Bone marrow (tissue), 2 donors: ENCODE measurements around the gene CYP4F22.
"Not testable (repeated sequence)": the region's sequence is repeated elsewhere in the genome, so short reads cannot be mapped to it uniquely, and the experiment has no call there.

ENCODE experiments used
- DNase-seq, 2 donors: peaks; one replicate each; lab custom pipeline; 2025; lab: John Stamatoyannopoulos, UW

CYP4F22 gene

DNA sequence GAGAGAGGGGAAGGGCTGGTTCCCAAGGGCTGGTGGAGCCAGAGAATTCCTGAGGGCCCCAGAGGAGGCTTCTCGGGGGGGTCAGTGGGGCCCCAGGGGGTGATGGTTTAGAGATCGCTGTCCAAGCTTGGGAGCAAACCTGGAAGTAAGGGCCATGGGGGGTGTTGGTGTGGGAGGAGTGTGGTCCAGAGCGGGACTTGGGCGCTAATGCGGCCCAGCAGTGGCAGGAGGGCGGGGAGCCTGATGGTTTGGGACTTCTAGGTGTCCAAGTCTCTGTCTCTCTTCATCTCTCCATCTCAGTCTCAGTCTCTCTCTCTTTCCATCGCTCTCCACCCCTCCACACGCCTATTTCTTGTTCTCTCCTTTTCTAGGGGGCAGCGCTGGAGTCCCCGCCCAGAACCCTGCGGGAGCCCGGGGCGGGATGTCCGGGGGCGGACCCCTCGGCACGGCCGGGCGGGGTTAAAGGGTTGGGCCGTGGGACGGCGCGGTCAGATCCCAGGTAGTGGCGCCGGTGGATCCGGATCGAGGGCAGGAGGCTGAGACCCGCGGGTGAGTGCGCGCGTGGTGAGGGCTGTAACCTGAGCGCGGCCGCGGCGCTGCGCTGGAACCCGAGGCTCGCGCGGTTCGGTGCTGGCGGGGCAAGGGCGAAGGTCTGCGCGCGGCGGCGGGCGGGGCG lies at the start of gene CYP4F22:
TSS of gene CYP4F22 (plus strand) at position 491 of the 676 bp plus-strand sequence. CDS start 16,812 bp downstream, outside the sequence.
- no peak for DNase-seq

DNA sequence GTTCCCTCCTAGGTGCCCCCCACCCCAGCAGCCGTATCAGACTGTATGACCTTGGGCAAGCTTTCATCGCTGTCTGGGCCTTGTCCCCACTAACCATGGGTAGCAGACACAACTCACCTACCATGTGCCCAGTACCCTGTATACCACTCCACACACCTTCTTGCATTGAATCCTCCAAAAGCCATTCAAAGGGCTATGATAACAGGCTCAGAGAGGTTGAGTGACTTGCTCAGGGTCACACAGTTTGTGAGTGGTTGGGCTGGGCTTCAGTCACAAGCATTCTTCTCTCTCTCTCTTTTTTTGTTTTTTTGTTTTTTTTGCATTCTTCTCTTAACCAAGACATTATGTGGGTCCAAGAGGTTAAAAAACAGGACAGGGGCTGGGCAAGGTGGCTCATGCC lies 46.6 kb upstream of the CYP4F22 start:
- DNase-seq, result no peak

GRCh38 chr19:15463861-15464371 lies 44.4 kb upstream of the CYP4F22 start:
- peak; percentile 22 to 83 for DNase-seq

GRCh38 chr19:15464394-15465385 lies 43.6 kb upstream of the CYP4F22 start, which contains the start of gene RASAL3:
Gene RASAL3, minus strand, starts transcription at chr19:15464544. Its CDS starts 186 bp downstream, at chr19:15464358.
- peak in 1 of 2 donors; percentile 78 for DNase-seq

GRCh38 chr19:15466851-15467733 lies 41.2 kb upstream of the CYP4F22 start:
- DNase-seq, result peak in 1 of 2 donors; percentile 99

DNA sequence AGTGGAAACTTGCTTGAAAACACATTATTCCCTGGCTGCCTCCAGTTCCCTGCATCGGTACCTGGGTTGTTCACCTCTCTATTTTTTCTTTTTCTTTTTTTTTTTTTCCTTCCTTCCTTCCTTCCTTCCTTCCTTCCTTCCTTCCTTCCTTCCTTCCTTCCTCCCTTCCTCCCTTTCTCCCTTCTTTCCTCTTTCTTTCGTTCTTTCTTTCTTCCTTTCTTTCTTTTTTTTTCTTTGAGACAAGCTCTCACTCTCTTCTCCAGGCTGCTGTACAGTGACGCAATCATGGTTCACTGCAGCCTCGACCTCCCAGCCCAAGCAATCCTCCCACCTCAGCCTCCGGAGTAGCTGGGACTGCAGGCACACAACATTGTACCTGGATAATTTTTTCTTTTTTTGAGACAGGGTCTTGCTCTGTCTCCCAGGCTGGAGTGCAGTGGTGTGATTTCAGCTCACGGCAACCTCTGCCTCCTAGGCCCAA lies 40.6 kb upstream of the CYP4F22 start:
- no peak for DNase-seq

GRCh38 chr19:15468675-15469512 lies 39.4 kb upstream of the CYP4F22 start:
- no peak for DNase-seq

DNA sequence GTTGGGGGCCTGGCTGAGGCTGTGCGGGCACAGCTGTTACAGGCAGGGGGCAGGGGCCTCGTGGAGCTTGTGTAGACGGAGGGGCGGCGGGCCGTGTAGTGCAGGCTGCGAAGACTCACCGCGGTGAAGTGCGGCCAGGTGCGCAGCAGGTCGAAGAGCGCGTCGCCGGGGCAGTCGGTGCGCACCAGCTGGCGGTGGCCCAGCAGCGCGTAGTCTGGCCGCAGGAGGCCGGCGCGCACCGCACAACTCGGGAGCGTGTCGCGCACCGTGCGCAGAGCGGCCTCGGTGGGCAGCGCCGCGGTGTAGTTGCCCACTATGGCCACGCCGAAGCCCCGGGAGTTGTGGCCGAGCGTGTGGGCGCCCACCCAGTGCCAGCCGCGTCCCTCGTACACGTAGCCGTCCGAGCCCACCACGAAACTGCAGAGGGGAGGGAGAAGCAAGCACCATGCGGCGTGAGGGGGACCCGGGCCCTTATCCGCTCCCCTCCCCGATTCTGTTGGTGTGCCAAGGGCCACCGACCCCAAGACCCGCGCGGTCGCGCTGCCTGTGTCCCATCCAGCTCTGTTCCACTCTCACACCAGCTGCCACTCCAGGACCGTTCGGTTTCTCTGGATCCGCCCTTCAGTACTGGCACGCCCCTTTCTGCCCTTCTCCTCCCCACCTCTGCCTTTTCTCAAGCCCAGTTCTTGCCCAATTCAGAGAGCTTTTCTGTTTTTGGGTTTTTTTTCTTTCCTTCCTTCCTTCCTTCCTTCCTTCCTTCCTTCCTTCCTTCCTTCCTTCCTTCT lies 38.6 kb upstream of the CYP4F22 start:
- DNase-seq, result peak in 1 of 2 donors; percentile 22

DNA sequence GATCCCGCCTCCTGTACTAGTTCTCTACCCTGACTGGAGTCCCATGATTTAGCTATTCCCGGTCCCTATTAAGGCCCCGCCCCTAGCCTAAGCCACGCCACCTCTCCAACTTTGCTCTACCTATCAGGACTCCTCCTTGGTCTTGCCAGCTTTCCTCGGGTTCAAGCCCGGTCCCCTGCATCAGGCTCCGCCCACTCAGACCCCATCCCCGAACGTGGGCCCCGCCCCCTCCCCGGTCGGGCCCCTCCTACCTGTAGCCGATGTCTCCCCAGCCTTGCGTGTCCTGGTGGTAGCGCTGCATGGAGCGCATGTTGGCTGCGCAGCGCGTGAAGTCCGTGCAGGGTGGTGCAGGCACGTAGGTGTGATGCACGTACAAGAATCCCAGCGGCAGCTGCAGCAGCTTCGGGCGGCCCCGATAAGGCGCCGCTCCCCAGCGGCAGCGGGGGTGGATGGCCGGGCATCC lies 36.7 kb upstream of the CYP4F22 start:
- no peak for DNase-seq

DNA sequence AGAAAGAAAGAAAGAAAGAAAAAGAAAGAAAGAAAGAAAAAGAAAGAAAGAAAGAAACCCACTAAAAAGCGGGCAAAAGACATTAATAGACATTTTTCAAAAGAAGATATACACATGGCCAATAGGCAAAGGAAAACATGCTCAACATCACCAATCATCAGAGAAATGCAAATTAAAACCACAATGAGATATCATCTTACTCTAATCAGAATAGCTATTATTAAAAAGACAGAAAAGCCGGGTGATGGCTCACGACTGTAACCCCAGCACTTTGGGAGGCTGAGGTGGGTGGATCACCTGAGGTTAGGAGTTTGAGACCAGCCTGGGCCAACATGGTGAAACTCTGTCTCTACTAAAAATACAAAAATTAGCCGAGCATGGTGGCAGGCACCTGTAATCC lies 34.5 kb upstream of the CYP4F22 start:
- not testable (repeated sequence) for DNase-seq

DNA sequence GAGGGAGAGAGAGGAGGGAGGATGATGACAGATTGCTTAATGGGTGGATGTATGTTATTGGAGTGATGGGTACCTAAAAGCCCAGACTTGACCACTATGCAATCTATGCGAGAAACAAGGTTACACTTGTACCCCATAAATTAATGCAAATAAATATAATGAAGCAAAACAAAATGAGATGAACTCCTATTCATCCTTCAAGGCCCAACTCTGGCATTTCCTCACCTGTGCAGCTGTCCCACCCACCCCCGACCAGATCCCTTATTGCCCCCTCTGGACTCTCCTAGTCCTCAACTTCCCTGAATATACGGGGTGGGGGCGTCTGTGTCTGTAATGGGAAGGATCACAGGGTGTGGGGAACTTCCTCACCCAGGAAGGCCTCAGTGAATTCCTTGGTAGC lies 33.2 kb upstream of the CYP4F22 start:
- no peak for DNase-seq

DNA sequence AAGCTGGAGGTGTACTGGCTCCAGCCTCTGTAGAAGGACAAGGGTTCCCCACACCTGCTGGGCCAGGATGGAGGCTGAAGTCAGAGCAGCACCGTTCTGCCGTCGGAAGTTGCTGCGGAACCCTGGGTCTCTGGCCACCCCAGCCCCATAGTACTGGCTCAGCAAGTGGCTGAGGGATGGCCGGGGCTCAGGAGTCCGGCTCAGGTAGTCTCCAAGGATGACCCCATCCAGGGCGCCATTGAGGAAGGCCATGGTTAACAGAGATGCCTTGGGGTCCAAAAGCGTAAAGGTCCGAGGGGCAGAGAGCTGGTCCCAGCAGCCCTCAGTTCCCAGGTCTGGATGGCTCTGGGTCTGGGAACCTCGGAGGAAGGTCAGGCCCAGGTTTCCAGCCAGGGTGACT lies 32.7 kb upstream of the CYP4F22 start:
- no peak for DNase-seq

- no peak for DNase-seq
Observed at GRCh38 chr19:15476325-15476724, 32.0 kb upstream of the CYP4F22 start.

- peak in 1 of 2 donors; percentile 70 for DNase-seq
Observed at GRCh38 chr19:15479391-15480345, 28.7 kb upstream of the CYP4F22 start, which contains the start of gene PGLYRP2. Gene PGLYRP2, minus strand, starts transcription at chr19:15479501. Its CDS starts 130 bp downstream, at chr19:15479371.

- DNase-seq, result not testable (repeated sequence)
Observed at GRCh38 chr19:15480996-15481395, 27.3 kb upstream of the CYP4F22 start.

- not testable (repeated sequence) for DNase-seq
Observed at GRCh38 chr19:15485768-15486167, 22.6 kb upstream of the CYP4F22 start.

GRCh38 chr19:15487038-15487437 lies 21.3 kb upstream of the CYP4F22 start:
- no peak for DNase-seq
